UCSD-AML1 (cell line): ENCODE measurements around the gene MAGEF1.

Experiments
- DNase-seq: peaks from one replicate; lab custom pipeline; 2025; ENCODE audit not compliant: unreplicated experiment; lab: John Stamatoyannopoulos, UW

Gene MAGEF1

GRCh38 chr3:184711493-184712247 lies at the start of gene MAGEF1:
TSS of gene MAGEF1 (minus strand) at chr3:184712064. CDS start at chr3:184711821, 243 bp downstream.
- peak; percentile 85 for DNase-seq

GRCh38 chr3:184761075-184761841 lies 49.4 kb upstream of the MAGEF1 start:
- no peak for DNase-seq

- no peak for DNase-seq
Observed at GRCh38 chr3:184760337-184761074, 48.6 kb upstream of the MAGEF1 start.

- no peak for DNase-seq
Observed at GRCh38 chr3:184759666-184760200, 47.9 kb upstream of the MAGEF1 start.

GRCh38 chr3:184758056-184758455 lies 46.2 kb upstream of the MAGEF1 start:
- DNase-seq: no peak

- DNase-seq: peak; percentile 45
Observed at GRCh38 chr3:184757022-184757651, 45.3 kb upstream of the MAGEF1 start.

- no peak for DNase-seq
Observed at GRCh38 chr3:184756151-184757021, 44.5 kb upstream of the MAGEF1 start.

GRCh38 chr3:184755315-184755731 lies 43.5 kb upstream of the MAGEF1 start:
- no peak for DNase-seq

- DNase-seq: no peak
Observed at GRCh38 chr3:184752361-184752760, 40.5 kb upstream of the MAGEF1 start.

GRCh38 chr3:184751204-184752040 lies 39.6 kb upstream of the MAGEF1 start:
- DNase-seq: no peak

GRCh38 chr3:184750349-184751083 lies 38.7 kb upstream of the MAGEF1 start:
- DNase-seq: no peak

GRCh38 chr3:184749168-184749744 lies 37.4 kb upstream of the MAGEF1 start:
- DNase-seq: no peak

GRCh38 chr3:184748219-184749135 lies 36.6 kb upstream of the MAGEF1 start:
- no peak for DNase-seq

GRCh38 chr3:184746131-184747120 lies 34.6 kb upstream of the MAGEF1 start:
- DNase-seq: no peak

- no peak for DNase-seq
Observed at GRCh38 chr3:184745526-184745925, 33.7 kb upstream of the MAGEF1 start.

GRCh38 chr3:184743248-184743647 lies 31.4 kb upstream of the MAGEF1 start:
- no peak for DNase-seq
